Vagina (tissue), 2 donors: ENCODE data around the gene STAT5A.

Source experiments
- POLR2A ChIP-seq, 2 donors: fragments of 450-650 bp; IDR thresholded peaks; one replicate each; pipeline ENCODE4 v1.6.1; 2017; ENCODE audit warnings: antibody characterized with exemption in 2 of 2, mild to moderate bottlenecking in 2 of 2, moderate library complexity in 2 of 2
- TF ChIP-seq, protein P1 (sequence below), 3 experiments: fragments of 450-650 bp in 2 of 3; fragments of 200-600 bp in 1 of 3; sonication (generic) in 1 of 3; IDR thresholded peaks; one replicate each; pipeline ENCODE4 v1.5.1; 2017 to 2019; ENCODE audit warnings: antibody characterized with exemption in 3 of 3, mild to moderate bottlenecking in 2 of 3, moderate library complexity in 2 of 3

DNA sequence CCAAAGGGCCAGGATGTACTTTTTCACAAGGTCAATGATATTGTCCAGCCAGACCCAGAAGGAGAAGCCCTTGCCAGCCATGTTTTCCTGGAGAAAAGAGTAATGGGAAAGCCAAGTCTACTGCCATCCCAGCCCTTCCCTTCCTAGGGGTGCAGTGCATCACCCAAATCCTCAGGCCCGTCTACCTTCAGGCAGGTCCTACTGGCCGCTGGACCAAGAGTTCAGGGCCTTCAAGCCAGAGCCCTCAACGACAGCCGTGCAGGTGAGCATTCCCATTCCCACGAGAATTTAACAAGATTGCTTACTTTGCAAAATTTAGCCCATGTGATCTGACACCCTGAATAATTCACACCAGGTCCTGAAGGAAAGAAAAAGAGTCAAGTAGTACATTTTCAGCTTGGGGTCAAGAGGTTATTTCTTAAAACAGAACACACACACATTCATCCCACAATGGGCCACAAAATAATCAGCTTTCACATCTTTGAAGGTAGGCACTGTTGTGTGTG is 35.0 kb downstream of the STAT5A start:
- TF ChIP-seq, protein P1, sequence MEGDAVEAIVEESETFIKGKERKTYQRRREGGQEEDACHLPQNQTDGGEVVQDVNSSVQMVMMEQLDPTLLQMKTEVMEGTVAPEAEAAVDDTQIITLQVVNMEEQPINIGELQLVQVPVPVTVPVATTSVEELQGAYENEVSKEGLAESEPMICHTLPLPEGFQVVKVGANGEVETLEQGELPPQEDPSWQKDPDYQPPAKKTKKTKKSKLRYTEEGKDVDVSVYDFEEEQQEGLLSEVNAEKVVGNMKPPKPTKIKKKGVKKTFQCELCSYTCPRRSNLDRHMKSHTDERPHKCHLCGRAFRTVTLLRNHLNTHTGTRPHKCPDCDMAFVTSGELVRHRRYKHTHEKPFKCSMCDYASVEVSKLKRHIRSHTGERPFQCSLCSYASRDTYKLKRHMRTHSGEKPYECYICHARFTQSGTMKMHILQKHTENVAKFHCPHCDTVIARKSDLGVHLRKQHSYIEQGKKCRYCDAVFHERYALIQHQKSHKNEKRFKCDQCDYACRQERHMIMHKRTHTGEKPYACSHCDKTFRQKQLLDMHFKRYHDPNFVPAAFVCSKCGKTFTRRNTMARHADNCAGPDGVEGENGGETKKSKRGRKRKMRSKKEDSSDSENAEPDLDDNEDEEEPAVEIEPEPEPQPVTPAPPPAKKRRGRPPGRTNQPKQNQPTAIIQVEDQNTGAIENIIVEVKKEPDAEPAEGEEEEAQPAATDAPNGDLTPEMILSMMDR (IDR thresholded peaks at IDR 0.05): no peak
- no peak for TF ChIP-seq POLR2A (IDR thresholded peaks at IDR 0.05)
